ENCODE data around the gene COX4I1. TPM values are rescaled to one million over a fixed set of nuclear protein-coding genes. Genes with fewer than 3 reads are reported as not detected.

Gene COX4I1
- total and polyA plus RNA-seq, 2 experiments from 2014 or later: 743 to 1,231 TPM

GRCh38 chr16:85808926-85809325 lies 9.4 kb downstream of the COX4I1 start:
- no peaks in the 10 kb centered on the region for H3K9me3 ChIP-seq (ENCODE audit: low read depth)
- peaks cover 24% of the 10 kb centered on the region for H3K36me3 ChIP-seq
- TF ChIP-seq CTCF (IDR thresholded peaks at IDR 0.05; ENCODE audit: low read depth, low read length): no peak
- no peak for DNase-seq (ENCODE audit: low read depth in 1 of 2, low spot score in 1 of 2)
- H3K27ac ChIP-seq: no peak overlapping the region
- no peaks in the 10 kb centered on the region for H3K4me1 ChIP-seq (ENCODE audit: low read depth)
- H3K4me3 ChIP-seq: no peak overlapping the region
- H3K27me3 ChIP-seq: peaks cover 4% of the 10 kb centered on the region

GRCh38 chr16:85809645-85810044 lies 10.2 kb downstream of the COX4I1 start:
- peaks cover 4% of the 10 kb centered on the region for H3K27me3 ChIP-seq
- no peak overlapping the region for H3K27ac ChIP-seq
- H3K36me3 ChIP-seq: peaks cover 20% of the 10 kb centered on the region
- no peaks in the 10 kb centered on the region for H3K4me1 ChIP-seq (ENCODE audit: low read depth)
- DNase-seq (ENCODE audit: low read depth in 1 of 2, low spot score in 1 of 2): no peak
- no peak for TF ChIP-seq CTCF (IDR thresholded peaks at IDR 0.05; ENCODE audit: low read depth, low read length)
- H3K9me3 ChIP-seq (ENCODE audit: low read depth): no peaks in the 10 kb centered on the region
- H3K4me3 ChIP-seq: no peak overlapping the region

GRCh38 chr16:85810097-85810741 lies 10.7 kb downstream of the COX4I1 start:
- Histone ChIP-seq H3K4me1 (ENCODE audit: low read depth) (no peaks in the 10 kb centered on the region), H3K9me3 (ENCODE audit: low read depth) (no peaks in the 10 kb centered on the region), H3K36me3 (peaks cover 14% of the 10 kb centered on the region), H3K27me3 (peaks cover 4% of the 10 kb centered on the region), H3K27ac (no peak overlapping the region), H3K4me3 (no peak overlapping the region)
- no peak for TF ChIP-seq CTCF (IDR thresholded peaks at IDR 0.05; ENCODE audit: low read depth, low read length)
- DNase-seq (ENCODE audit: low read depth in 1 of 2, low spot score in 1 of 2): no peak

- Histone ChIP-seq H3K27me3 (peaks cover 4% of the 10 kb centered on the region), H3K4me1 (ENCODE audit: low read depth) (no peaks in the 10 kb centered on the region), H3K27ac (no peak overlapping the region), H3K9me3 (ENCODE audit: low read depth) (no peaks in the 10 kb centered on the region), H3K4me3 (no peak overlapping the region), H3K36me3 (peaks cover 9% of the 10 kb centered on the region)
- DNase-seq (ENCODE audit: low read depth in 1 of 2, low spot score in 1 of 2): no peak
- no peak for TF ChIP-seq CTCF (IDR thresholded peaks at IDR 0.05; ENCODE audit: low read depth, low read length)
Observed at GRCh38 chr16:85810742-85811115, 11.2 kb downstream of the COX4I1 start.

GRCh38 chr16:85812031-85812807 lies 12.7 kb downstream of the COX4I1 start:
- no peaks in the 10 kb centered on the region for H3K4me1 ChIP-seq (ENCODE audit: low read depth)
- H3K27ac ChIP-seq: no peak overlapping the region
- H3K27me3 ChIP-seq: peaks cover 4% of the 10 kb centered on the region
- H3K4me3 ChIP-seq: no peak overlapping the region
- no peaks in the 10 kb centered on the region for H3K9me3 ChIP-seq (ENCODE audit: low read depth)
- no peak for TF ChIP-seq CTCF (IDR thresholded peaks at IDR 0.05; ENCODE audit: low read depth, low read length)
- DNase-seq (ENCODE audit: low read depth in 1 of 2, low spot score in 1 of 2): no peak
- no peaks in the 10 kb centered on the region for H3K36me3 ChIP-seq
